H9 (cell line): Measurements from ENCODE around the gene SFRP2. TPM values are rescaled to one million over a fixed set of nuclear protein-coding genes. Genes with fewer than 3 reads are reported as not detected.

Experiments used
- DNase-seq: peaks from one replicate; pipeline ENCODE4 v3.0.0-alpha.2; 2017
- H2AFZ ChIP-seq: one replicate; pipeline ENCODE4 v1.6.1; 2013; ENCODE audit warnings: mild to moderate bottlenecking, low read length, control low read depth, moderate library complexity
- H2AK5ac ChIP-seq: 2 replicates; pipeline ENCODE4 v1.6.1; 2013; ENCODE audit warnings: low read length, control low read depth, mixed read lengths; ENCODE audit not compliant: insufficient read length
- H2BK120ac ChIP-seq: one replicate; pipeline ENCODE4 v1.6.1; 2013; ENCODE audit warnings: low read depth, mild to moderate bottlenecking, low read length, control low read depth, inconsistent platforms; ENCODE audit not compliant: poor library complexity, severe bottlenecking
- H2BK12ac ChIP-seq: 2 replicates; pipeline ENCODE4 v1.6.1; 2013; ENCODE audit warnings: low read length, control low read depth, mixed read lengths, low read depth; ENCODE audit not compliant: insufficient read length
- H2BK15ac ChIP-seq: 2 replicates; pipeline ENCODE4 v1.6.1; 2013; ENCODE audit warnings: low read depth, low read length, control low read depth
- H2BK20ac ChIP-seq: one replicate; pipeline ENCODE4 v1.6.1; 2013; ENCODE audit warnings: low read depth, mild to moderate bottlenecking, low read length, control low read depth, inconsistent platforms; ENCODE audit not compliant: poor library complexity, severe bottlenecking
- H2BK5ac ChIP-seq: 2 replicates; pipeline ENCODE4 v1.6.1; 2013; ENCODE audit warnings: low read length, control low read depth, mixed read lengths; ENCODE audit not compliant: insufficient read length
- H3K14ac ChIP-seq: 2 replicates; pipeline ENCODE4 v1.6.1; 2013; ENCODE audit warnings: low read length, control low read depth; ENCODE audit not compliant: insufficient read depth
- H3K18ac ChIP-seq: 2 replicates; pipeline ENCODE4 v1.6.1; 2013; ENCODE audit warnings: low read depth, mild to moderate bottlenecking, mixed read lengths, low read length, control low read depth; ENCODE audit not compliant: insufficient read length
- H3K23ac ChIP-seq: 2 replicates; pipeline ENCODE4 v1.6.1; 2013; ENCODE audit warnings: low read length, control low read depth, mixed read lengths, low read depth; ENCODE audit not compliant: insufficient read length
- H3K23me2 ChIP-seq: 2 replicates; pipeline ENCODE4 v1.6.1; 2013; ENCODE audit warnings: low read depth, mild to moderate bottlenecking, mixed read lengths, low read length, control low read depth; ENCODE audit not compliant: insufficient read length, poor library complexity, severe bottlenecking
- H3K27ac ChIP-seq: 2 replicates; pipeline ENCODE4 v1.5.1; 2013; ENCODE audit warnings: low read length, control low read depth, mixed read lengths, low read depth; ENCODE audit not compliant: insufficient read length
- H3K27me3 ChIP-seq: 2 replicates; pipeline ENCODE4 v1.6.1; 2013; ENCODE audit warnings: low read length, control low read depth, inconsistent platforms; ENCODE audit not compliant: insufficient read depth
- H3K4ac ChIP-seq: 2 replicates; pipeline ENCODE4 v1.6.1; 2013; ENCODE audit warnings: low read depth, mild to moderate bottlenecking, control low read depth, inconsistent platforms, low read length, moderate library complexity
- H3K4me1 ChIP-seq: 2 replicates; pipeline ENCODE4 v1.6.1; 2013; ENCODE audit warnings: low read length, control low read depth, inconsistent platforms; ENCODE audit not compliant: insufficient read depth
- H3K4me2 ChIP-seq: 2 replicates; pipeline ENCODE4 v1.6.1; 2013; ENCODE audit warnings: low read length, control low read depth, mixed read lengths; ENCODE audit not compliant: insufficient read length, insufficient read depth
- H3K56ac ChIP-seq: 2 replicates; pipeline ENCODE4 v1.6.1; 2013; ENCODE audit warnings: low read depth, mild to moderate bottlenecking, mixed read lengths, low read length, control low read depth; ENCODE audit not compliant: insufficient read length
- H3K79me1 ChIP-seq: 2 replicates; pipeline ENCODE4 v1.6.1; 2013; ENCODE audit warnings: low read depth, mild to moderate bottlenecking, moderate library complexity, low read length, control low read depth, inconsistent platforms; ENCODE audit not compliant: insufficient read depth, poor library complexity, severe bottlenecking
- H3K79me2 ChIP-seq: 2 replicates; pipeline ENCODE4 v1.6.1; 2013; ENCODE audit warnings: low read length, control low read depth, inconsistent platforms; ENCODE audit not compliant: insufficient read depth
- H3K9ac ChIP-seq: 2 replicates; pipeline ENCODE4 v1.6.1; 2013; ENCODE audit warnings: low read length, control low read depth, mixed read lengths; ENCODE audit not compliant: insufficient read length; ENCODE audit errors: extremely low read depth
- H3K9me3 ChIP-seq: one replicate; pipeline ENCODE4 v1.6.1; 2013; ENCODE audit warnings: low read depth, low read length, inconsistent platforms; ENCODE audit not compliant: control insufficient read depth
- H3T11ph ChIP-seq: one replicate; pipeline ENCODE4 v1.6.1; 2013; ENCODE audit warnings: mild to moderate bottlenecking, low read length, control low read depth, inconsistent platforms
- H4K20me1 ChIP-seq: one replicate; pipeline ENCODE4 v1.6.1; 2013; ENCODE audit not compliant: control insufficient read depth, insufficient read length, insufficient read depth
- H4K5ac ChIP-seq: 2 replicates; pipeline ENCODE4 v1.6.1; 2013; ENCODE audit warnings: low read depth, mild to moderate bottlenecking, mixed read lengths, low read length, control low read depth; ENCODE audit not compliant: insufficient read length
- H4K8ac ChIP-seq: replicated peaks from 2 replicates; pipeline ENCODE4 v1.6.1; 2013; ENCODE audit warnings: low read length, control low read depth, mixed read lengths, low read depth; ENCODE audit not compliant: insufficient read length
- H4K91ac ChIP-seq: 2 replicates; pipeline ENCODE4 v1.6.1; 2013; ENCODE audit warnings: low read depth, mild to moderate bottlenecking, moderate library complexity, mixed read lengths, low read length, control low read depth; ENCODE audit not compliant: insufficient read length
- H3K27ac Mint-ChIP-seq, 3 experiments: 2 replicates in 2 of 3; 3 replicates in 1 of 3; pipeline ENCODE4 v1.8.0; 2020 to 2021; ENCODE audit warnings: mixed read lengths in 3 of 3, mild to moderate bottlenecking in 1 of 3, moderate library complexity in 1 of 3
- H3K27me3 Mint-ChIP-seq: 2 replicates; pipeline ENCODE4 v1.8.0; 2021; ENCODE audit warnings: low read depth, mild to moderate bottlenecking, moderate library complexity, mixed read lengths
- H3K36me3 Mint-ChIP-seq, 3 experiments: 2 replicates in 2 of 3; 3 replicates in 1 of 3; pipeline ENCODE4 v1.8.0; 2020 to 2021; ENCODE audit warnings: low read depth in 3 of 3, mixed read lengths in 3 of 3; ENCODE audit not compliant: insufficient read depth in 1 of 3
- H3K4me1 Mint-ChIP-seq, 2 experiments: 2 replicates each; pipeline ENCODE4 v1.8.0; 2020; ENCODE audit warnings: mixed read lengths in 2 of 2
- H3K4me3 Mint-ChIP-seq, 2 experiments: 2 replicates in 1 of 2; 3 replicates in 1 of 2; pipeline ENCODE4 v1.8.0; 2020 to 2021; ENCODE audit warnings: mild to moderate bottlenecking in 2 of 2, mixed read lengths in 2 of 2, moderate library complexity in 1 of 2
- H3K9me3 Mint-ChIP-seq, 2 experiments: 2 replicates in 1 of 2; 3 replicates in 1 of 2; pipeline ENCODE4 v1.8.0; 2020; ENCODE audit warnings: mild to moderate bottlenecking in 2 of 2, mixed read lengths in 2 of 2, moderate library complexity in 1 of 2
- WGBS: extraction: QIAGEN DNeasy Blood & Tissue Kit; methylation state at CpG from one replicate; pipeline ENCODE4 v1.1.7; 2013; ENCODE audit warnings: missing lambda C conversion rate, low lambda C conversion rate, mixed read lengths; ENCODE audit not compliant: insufficient read length; ENCODE audit errors: extremely low coverage; 5-methylcytosine and 5-hydroxymethylcytosine counted together
- total RNA-seq: library from RNA; stranded (reverse); gene quantifications from 2 replicates; pipeline ENCODE4 v1.2.1, GENCODE V29; 2021
- TF ChIP-seq, protein P1 (sequence below): fragments of 200-600 bp; sonication (generic); conservative IDR thresholded peaks from 3 replicates; pipeline ENCODE4 v1.8.0; 2021; ENCODE audit warnings: antibody characterized with exemption, mild to moderate bottlenecking

SFRP2 gene
- total RNA-seq, 1 experiment from 2014 or later: 156 TPM

DNA sequence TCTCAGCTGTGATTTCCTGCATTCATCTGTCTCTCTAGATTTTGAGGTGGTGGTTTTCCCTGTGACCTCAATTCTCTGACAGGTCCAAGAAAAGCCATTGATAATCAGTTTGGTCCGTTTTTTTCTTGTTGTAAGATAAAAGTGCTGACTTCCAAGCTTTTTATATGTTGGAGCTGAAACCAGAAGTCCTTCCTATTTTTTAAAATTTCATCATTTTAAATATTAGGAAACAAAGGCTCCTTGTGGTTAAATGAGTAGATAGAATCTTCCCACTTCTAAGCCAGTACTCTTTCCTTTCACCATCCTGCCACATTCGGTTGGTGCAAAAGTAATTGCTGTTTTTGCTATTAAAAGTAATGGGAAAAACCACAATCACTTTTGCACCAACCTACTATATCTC is 47.3 kb downstream of the SFRP2 start:
- Mint-ChIP-seq H3K9me3 (peaks cover 2 to 10% of the 10 kb centered on the region in 2 experiments; a peak in 3 of 5 replicates), H3K4me3 (no peak overlapping the region), H3K27ac (no peak overlapping the region), H3K4me1 (no peaks in the 10 kb centered on the region), H3K27me3 (no peaks in the 10 kb centered on the region), H3K36me3 (peaks cover 8 to 19% (median 17%) of the 10 kb centered on the region in 3 experiments; a peak in 6 of 7 replicates)
- no peak overlapping the region for H3K27ac ChIP-seq
- H3K23me2 ChIP-seq: no peaks in the 10 kb centered on the region
- no peak overlapping the region for H2BK15ac ChIP-seq
- no peaks in the 10 kb centered on the region for H3K9me3 ChIP-seq
- H4K8ac ChIP-seq: no peak overlapping the region
- no peaks in the 10 kb centered on the region for H3K79me1 ChIP-seq
- no peak overlapping the region for H4K91ac ChIP-seq
- H3K4me2 ChIP-seq: no peak overlapping the region
- H2AFZ ChIP-seq: no peak overlapping the region
- H4K20me1 ChIP-seq: no peaks in the 10 kb centered on the region
- no peak overlapping the region for H3K9ac ChIP-seq
- H3K14ac ChIP-seq: no peak overlapping the region
- H2BK20ac ChIP-seq: no peak overlapping the region
- no peak overlapping the region for H3K18ac ChIP-seq
- H3K23ac ChIP-seq: no peak overlapping the region
- no peak overlapping the region for H2AK5ac ChIP-seq
- no peak overlapping the region for H3K56ac ChIP-seq
- no peak for DNase-seq
- H2BK12ac ChIP-seq: no peak overlapping the region
- TF ChIP-seq, protein P1, sequence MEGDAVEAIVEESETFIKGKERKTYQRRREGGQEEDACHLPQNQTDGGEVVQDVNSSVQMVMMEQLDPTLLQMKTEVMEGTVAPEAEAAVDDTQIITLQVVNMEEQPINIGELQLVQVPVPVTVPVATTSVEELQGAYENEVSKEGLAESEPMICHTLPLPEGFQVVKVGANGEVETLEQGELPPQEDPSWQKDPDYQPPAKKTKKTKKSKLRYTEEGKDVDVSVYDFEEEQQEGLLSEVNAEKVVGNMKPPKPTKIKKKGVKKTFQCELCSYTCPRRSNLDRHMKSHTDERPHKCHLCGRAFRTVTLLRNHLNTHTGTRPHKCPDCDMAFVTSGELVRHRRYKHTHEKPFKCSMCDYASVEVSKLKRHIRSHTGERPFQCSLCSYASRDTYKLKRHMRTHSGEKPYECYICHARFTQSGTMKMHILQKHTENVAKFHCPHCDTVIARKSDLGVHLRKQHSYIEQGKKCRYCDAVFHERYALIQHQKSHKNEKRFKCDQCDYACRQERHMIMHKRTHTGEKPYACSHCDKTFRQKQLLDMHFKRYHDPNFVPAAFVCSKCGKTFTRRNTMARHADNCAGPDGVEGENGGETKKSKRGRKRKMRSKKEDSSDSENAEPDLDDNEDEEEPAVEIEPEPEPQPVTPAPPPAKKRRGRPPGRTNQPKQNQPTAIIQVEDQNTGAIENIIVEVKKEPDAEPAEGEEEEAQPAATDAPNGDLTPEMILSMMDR: no peak
- H3K4me1 ChIP-seq: no peaks in the 10 kb centered on the region
- H3K27me3 ChIP-seq: no peaks in the 10 kb centered on the region
- H3K79me2 ChIP-seq: no peaks in the 10 kb centered on the region
- H2BK5ac ChIP-seq: no peak overlapping the region
- no CpG with 5 or more reads among the region's 2 CpGs for WGBS
- no peak overlapping the region for H4K5ac ChIP-seq
- no peak overlapping the region for H2BK120ac ChIP-seq
- H3T11ph ChIP-seq: no peak overlapping the region
- no peak overlapping the region for H3K4ac ChIP-seq
